BLaER1 (cell line): ENCODE data around the gene LMBR1.
"Not testable (repeated sequence)": the region's sequence is repeated elsewhere in the genome, so short reads cannot be mapped to it uniquely, and the experiment has no call there.

Experiments used
- H3K27ac ChIP-seq: shearing (Covaris generic); formaldehyde crosslinking; 2 replicates; pipeline ENCODE4 v1.8.1; 2022
- H3K27me3 ChIP-seq: shearing (Covaris generic); formaldehyde crosslinking; 2 replicates; pipeline ENCODE4 v1.8.1; 2022
- H3K36me3 ChIP-seq: shearing (Covaris generic); formaldehyde crosslinking; 2 replicates; pipeline ENCODE4 v1.8.1; 2022
- H3K4me1 ChIP-seq: shearing (Covaris generic); formaldehyde crosslinking; 2 replicates; pipeline ENCODE4 v1.8.1; 2022
- H3K4me2 ChIP-seq: shearing (Covaris generic); formaldehyde crosslinking; 2 replicates; pipeline ENCODE4 v1.8.1; 2022
- H3K4me3 ChIP-seq: shearing (Covaris generic); formaldehyde crosslinking; 2 replicates; pipeline ENCODE4 v1.8.1; 2022
- H3K9ac ChIP-seq: shearing (Covaris generic); formaldehyde crosslinking; 2 replicates; pipeline ENCODE4 v1.8.1; 2022
- H3K9me3 ChIP-seq: shearing (Covaris generic); formaldehyde crosslinking; 2 replicates; pipeline ENCODE4 v1.8.1; 2022
- H4K20me1 ChIP-seq: shearing (Covaris generic); formaldehyde crosslinking; 2 replicates; pipeline ENCODE4 v1.8.1; 2022
- Cebpa-rat ChIP-seq: shearing (Covaris generic); IDR thresholded peaks from 2 replicates; pipeline ENCODE4 v1.8.1; 2022

Gene LMBR1

DNA sequence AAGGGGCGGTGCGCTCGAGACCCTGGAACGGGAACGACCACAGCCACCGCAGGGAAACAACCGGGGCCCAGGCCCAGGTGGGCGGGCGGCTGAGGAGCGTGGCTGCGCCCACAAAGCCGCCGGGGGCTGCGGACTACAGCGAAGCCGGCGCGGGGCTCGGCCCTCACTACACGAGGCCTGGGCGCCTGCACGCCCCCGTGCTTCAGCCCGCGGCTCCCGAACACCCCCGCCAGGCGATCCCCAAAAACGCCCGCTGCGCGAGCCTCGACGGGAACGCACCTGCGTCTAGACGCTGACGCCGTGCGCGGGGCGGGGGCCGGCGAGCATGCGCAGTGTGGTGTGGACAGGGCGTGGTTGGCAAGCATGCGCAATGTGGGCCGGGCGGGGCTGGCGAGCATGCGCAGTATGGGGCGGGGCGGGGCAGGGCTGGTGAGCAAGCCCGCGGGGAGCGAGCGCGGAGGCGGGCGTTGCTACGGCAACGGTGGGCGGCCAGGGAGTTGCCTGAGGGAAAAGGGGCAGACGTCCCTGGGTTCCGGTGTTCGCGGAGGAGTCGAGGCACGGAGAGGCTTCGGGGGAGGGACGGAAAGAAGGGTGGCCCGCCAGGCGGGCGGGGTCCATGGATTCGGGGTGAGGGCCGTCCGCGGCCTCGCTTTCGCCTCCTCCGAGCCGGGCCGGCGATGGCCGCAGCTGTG, 252.6 kb downstream of the LMBR1 start, which contains the start of gene RNF32:
Gene RNF32 (plus strand): TSS at position 518 of the 692 bp plus-strand sequence. CDS start 3,104 bp downstream, outside the sequence.
- peak within 1 kb of the TSS; percentile 77 for H3K9ac ChIP-seq
- peak within 1 kb of the TSS; percentile 75 for H3K4me2 ChIP-seq
- H3K27ac ChIP-seq: peak within 1 kb of the TSS; percentile 76
- no peak for TF ChIP-seq Cebpa-rat
- H4K20me1 ChIP-seq: no peaks in the 10 kb centered on the region
- H3K4me3 ChIP-seq: peak within 1 kb of the TSS; percentile 71
- H3K36me3 ChIP-seq: no peaks in the 10 kb centered on the region
- peaks cover 26% of the 10 kb centered on the region for H3K9me3 ChIP-seq
- peaks cover 14% of the 10 kb centered on the region for H3K4me1 ChIP-seq
- no peaks in the 10 kb centered on the region for H3K27me3 ChIP-seq

DNA sequence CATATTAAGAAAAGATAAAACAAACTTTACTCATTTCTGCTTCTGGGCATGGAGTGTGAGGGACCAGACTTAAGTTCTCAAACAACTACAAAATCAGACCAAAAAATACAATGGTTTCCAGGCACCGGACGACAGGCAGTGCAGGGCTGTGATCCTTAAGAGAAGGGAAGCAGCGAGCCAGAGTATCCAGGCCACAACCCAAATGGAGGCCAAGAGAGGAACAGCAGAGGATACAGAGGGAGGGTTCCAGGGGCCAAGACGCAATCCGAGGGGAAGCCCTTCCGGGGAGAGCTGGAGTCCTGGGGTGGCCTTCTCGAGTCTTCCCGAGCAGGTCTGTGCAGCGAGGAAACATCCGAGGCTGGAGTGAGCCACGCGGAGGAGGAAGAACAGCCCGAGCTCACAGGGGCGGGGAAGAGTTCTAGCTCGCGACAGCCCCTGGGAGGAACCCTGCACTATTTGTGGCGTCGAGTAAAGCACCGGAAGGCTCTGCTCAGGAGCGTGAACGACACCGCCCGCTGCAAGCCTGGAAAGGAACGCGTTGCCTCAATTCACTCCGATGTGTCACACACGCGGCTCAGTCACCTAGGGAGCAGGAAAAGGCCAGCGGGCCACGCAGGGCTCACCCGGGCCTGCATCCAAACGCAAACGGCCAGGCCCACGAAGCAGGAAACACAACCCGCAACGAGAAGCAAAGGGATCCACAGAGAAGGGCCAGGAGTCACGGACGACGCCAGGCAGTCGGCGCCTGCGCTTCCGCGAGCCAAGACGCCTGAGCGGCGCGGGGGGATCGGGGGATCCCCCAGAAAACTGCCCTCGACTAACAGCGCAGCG, 253.3 kb downstream of the LMBR1 start:
- TF ChIP-seq Cebpa-rat: no peak
- H4K20me1 ChIP-seq: no peaks in the 10 kb centered on the region
- no peaks in the 10 kb centered on the region for H3K36me3 ChIP-seq
- peak overlapping the region; percentile 72 for H3K27ac ChIP-seq
- H3K9me3 ChIP-seq: peaks cover 26% of the 10 kb centered on the region
- peak overlapping the region; percentile 65; the same call in 1 of the 2 replicates for H3K9ac ChIP-seq
- no peaks in the 10 kb centered on the region for H3K27me3 ChIP-seq
- peaks cover 14% of the 10 kb centered on the region for H3K4me1 ChIP-seq
- peak overlapping the region; percentile 71 for H3K4me3 ChIP-seq
- H3K4me2 ChIP-seq: peak overlapping the region; percentile 75

- H4K20me1 ChIP-seq: no peaks in the 10 kb centered on the region
- peaks cover 14% of the 10 kb centered on the region for H3K4me1 ChIP-seq
- no peak overlapping the region for H3K9ac ChIP-seq
- H3K4me2 ChIP-seq: peak overlapping the region; percentile 3; the same call in 1 of the 2 replicates
- no peak overlapping the region for H3K27ac ChIP-seq
- H3K4me3 ChIP-seq: no peak overlapping the region
- no peaks in the 10 kb centered on the region for H3K27me3 ChIP-seq
- H3K36me3 ChIP-seq: no peaks in the 10 kb centered on the region
- no peak for TF ChIP-seq Cebpa-rat
- H3K9me3 ChIP-seq: peaks cover 26% of the 10 kb centered on the region
Measured at GRCh38 chr7:156638443-156639077, 254.4 kb downstream of the LMBR1 start.

GRCh38 chr7:156637093-156637492, 255.9 kb downstream of the LMBR1 start:
- H3K36me3 ChIP-seq, H3K9ac ChIP-seq, H4K20me1 ChIP-seq, H3K4me3 ChIP-seq, H3K27me3 ChIP-seq, H3K4me2 ChIP-seq, H3K27ac ChIP-seq: not testable (repeated sequence)
- peaks cover 26% of the 10 kb centered on the region for H3K9me3 ChIP-seq
- peaks cover 14% of the 10 kb centered on the region for H3K4me1 ChIP-seq

- Histone ChIP-seq H4K20me1 (no peaks in the 10 kb centered on the region), H3K4me2 (no peak overlapping the region), H3K36me3 (no peaks in the 10 kb centered on the region), H3K9me3 (peaks cover 24% of the 10 kb centered on the region), H3K4me1 (peaks cover 9% of the 10 kb centered on the region), H3K27me3 (no peaks in the 10 kb centered on the region), H3K9ac (no peak overlapping the region), H3K27ac (no peak overlapping the region), H3K4me3 (no peak overlapping the region)
- TF ChIP-seq Cebpa-rat: no peak
Measured at GRCh38 chr7:156635529-156636385, 257.2 kb downstream of the LMBR1 start.

DNA sequence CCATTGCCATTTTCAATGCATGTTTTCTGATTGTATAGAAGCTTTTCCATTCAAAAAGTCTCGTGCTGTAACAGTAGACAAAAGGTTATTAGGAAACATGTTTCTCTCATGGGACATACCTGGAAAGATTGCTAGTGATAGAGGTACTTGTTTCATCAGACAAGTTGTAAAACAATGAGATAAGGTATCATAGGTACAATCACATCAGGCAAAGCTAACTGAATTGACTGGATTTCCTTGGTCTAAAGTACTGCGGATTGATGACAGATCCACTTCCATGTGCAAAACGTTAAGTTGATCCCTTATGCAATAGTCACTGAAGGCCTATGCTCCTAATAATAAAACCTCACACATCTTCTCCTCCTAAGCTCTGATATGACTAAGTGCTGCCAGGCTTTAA, 258.9 kb downstream of the LMBR1 start:
- no peak for TF ChIP-seq Cebpa-rat
- no peak overlapping the region for H3K4me3 ChIP-seq
- no peaks in the 10 kb centered on the region for H3K27me3 ChIP-seq
- no peak overlapping the region for H3K27ac ChIP-seq
- H3K36me3 ChIP-seq: 0 out of 2 replicates have a peak, but pooled peaks cover 8% of the 10 kb centered on the region
- peaks cover 24% of the 10 kb centered on the region for H3K9me3 ChIP-seq
- H3K9ac ChIP-seq: no peak overlapping the region
- H4K20me1 ChIP-seq: no peaks in the 10 kb centered on the region
- H3K4me2 ChIP-seq: no peak overlapping the region
- H3K4me1 ChIP-seq: no peaks in the 10 kb centered on the region

DNA sequence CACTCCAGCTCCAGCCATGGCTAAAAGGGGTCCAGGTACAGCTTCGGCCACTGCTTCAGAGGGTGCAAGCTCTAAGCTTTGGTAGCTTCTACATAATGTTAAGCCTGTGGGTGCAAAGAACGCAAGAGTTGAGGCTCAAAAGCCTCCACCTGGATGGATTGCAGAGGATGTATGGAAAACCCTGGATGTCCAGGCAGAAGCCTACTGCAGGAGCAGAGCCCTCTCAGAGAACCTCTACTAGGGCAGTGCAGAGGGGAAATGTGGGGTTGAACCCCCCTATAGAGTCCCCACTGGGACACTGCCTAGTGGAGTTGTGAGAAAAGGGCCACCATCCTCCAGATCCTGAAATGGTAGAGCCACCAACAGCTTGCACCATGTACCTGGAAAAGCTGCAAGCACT, 263.1 kb downstream of the LMBR1 start:
- Histone ChIP-seq H3K9ac (no peak overlapping the region), H3K4me2 (no peak overlapping the region), H4K20me1 (no peaks in the 10 kb centered on the region), H3K27ac (no peak overlapping the region), H3K36me3 (0 out of 2 replicates have a peak, but pooled peaks cover 8% of the 10 kb centered on the region), H3K4me1 (no peaks in the 10 kb centered on the region), H3K27me3 (no peaks in the 10 kb centered on the region), H3K9me3 (peaks cover 29% of the 10 kb centered on the region), H3K4me3 (no peak overlapping the region)
- no peak for TF ChIP-seq Cebpa-rat

- H3K9me3 ChIP-seq: peaks cover 29% of the 10 kb centered on the region
- H3K27ac ChIP-seq: no peak overlapping the region
- TF ChIP-seq Cebpa-rat: no peak
Measured at GRCh38 chr7:156628562-156628961, 264.4 kb downstream of the LMBR1 start.

More at GRCh38 chr7:156628562-156628961, 264.4 kb downstream of the LMBR1 start:
- no peak overlapping the region for H3K4me2 ChIP-seq
- H3K27me3 ChIP-seq: no peaks in the 10 kb centered on the region
- 0 out of 2 replicates have a peak, but pooled peaks cover 8% of the 10 kb centered on the region for H3K36me3 ChIP-seq
- H3K9ac ChIP-seq: no peak overlapping the region
- H3K4me3 ChIP-seq: no peak overlapping the region
- no peaks in the 10 kb centered on the region for H3K4me1 ChIP-seq
- H4K20me1 ChIP-seq: no peaks in the 10 kb centered on the region
